ENCODE measurements around the gene MTHFS.

DNA sequence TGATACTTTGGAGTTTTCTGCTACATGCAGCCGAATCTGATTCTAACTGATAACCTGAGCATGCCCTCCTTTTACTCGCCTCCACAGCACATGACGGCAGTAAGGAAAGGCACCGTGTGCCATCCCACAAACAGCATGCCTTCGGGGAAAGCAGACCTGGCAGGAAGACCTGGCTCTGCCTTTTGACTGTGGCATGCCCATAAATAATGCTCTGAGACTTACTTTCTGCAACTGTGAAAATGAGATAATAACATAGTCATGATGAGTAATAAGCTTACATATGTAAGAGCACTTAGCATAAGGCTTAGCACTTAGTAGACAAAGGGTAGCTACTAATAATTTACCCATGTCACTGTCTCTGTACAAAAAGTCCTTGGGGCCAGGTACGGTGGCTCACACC is 32.9 kb downstream of the MTHFS start:
- no peak for TF ChIP-seq EZH2phosphoT487 (conservative IDR thresholded peaks at IDR 0.05; ENCODE audit: low read length)
- TF ChIP-seq, protein P1, sequence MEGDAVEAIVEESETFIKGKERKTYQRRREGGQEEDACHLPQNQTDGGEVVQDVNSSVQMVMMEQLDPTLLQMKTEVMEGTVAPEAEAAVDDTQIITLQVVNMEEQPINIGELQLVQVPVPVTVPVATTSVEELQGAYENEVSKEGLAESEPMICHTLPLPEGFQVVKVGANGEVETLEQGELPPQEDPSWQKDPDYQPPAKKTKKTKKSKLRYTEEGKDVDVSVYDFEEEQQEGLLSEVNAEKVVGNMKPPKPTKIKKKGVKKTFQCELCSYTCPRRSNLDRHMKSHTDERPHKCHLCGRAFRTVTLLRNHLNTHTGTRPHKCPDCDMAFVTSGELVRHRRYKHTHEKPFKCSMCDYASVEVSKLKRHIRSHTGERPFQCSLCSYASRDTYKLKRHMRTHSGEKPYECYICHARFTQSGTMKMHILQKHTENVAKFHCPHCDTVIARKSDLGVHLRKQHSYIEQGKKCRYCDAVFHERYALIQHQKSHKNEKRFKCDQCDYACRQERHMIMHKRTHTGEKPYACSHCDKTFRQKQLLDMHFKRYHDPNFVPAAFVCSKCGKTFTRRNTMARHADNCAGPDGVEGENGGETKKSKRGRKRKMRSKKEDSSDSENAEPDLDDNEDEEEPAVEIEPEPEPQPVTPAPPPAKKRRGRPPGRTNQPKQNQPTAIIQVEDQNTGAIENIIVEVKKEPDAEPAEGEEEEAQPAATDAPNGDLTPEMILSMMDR (IDR thresholded peaks at IDR 0.05; ENCODE audit: insufficient read depth, low read length, poor library complexity, severe bottlenecking): no peak

Measured in SU-DHL-6 (cell line).